ENCODE data around the gene SLC50A1. TPM values are rescaled to one million over a fixed set of nuclear protein-coding genes. Genes with fewer than 3 reads are reported as not detected.

Gene SLC50A1
- total and polyA plus RNA-seq, 9 of the 15 experiments (the other 6 are each of a cell fraction or from before 2014, with no cell fraction given), result 46.5 to 132 (median 91.9) TPM

GRCh38 chr1:155134880-155135414, 705 bp upstream of the SLC50A1 start (continued):
- TF ChIP-seq ETV6 (IDR thresholded peaks at IDR 0.05; ENCODE audit: borderline replicate concordance in 1 of 2, low read depth in 2 of 2, low read length in 1 of 2) (no peak), ETV6 (CRISPR knock-in tag; IDR thresholded peaks at IDR 0.05; ENCODE audit: borderline replicate concordance) (no peak), CBX1 (IDR thresholded peaks at IDR 0.05; ENCODE audit: low read depth) (no peak), GATA2 (CRISPR knock-in tag; IDR thresholded peaks at IDR 0.05) (no peak), MCM3 (IDR thresholded peaks at IDR 0.05) (no peak), NCOR1 (IDR thresholded peaks at IDR 0.05) (peak; percentile 52; the same call in 1 of the 2 replicates), FOS (IDR thresholded peaks at IDR 0.05; ENCODE audit: extremely low read depth, insufficient read length) (no peak), TEAD1 (CRISPR knock-in tag; IDR thresholded peaks at IDR 0.05) (peak in 1 of 2 experiments; percentile 53; a peak in 1 of 4 replicates), SLC30A9 (CRISPR knock-in tag; IDR thresholded peaks at IDR 0.05) (no peak), SP1 (CRISPR knock-in tag; IDR thresholded peaks at IDR 0.05) (no peak), ZFX (CRISPR knock-in tag; IDR thresholded peaks at IDR 0.05) (no peak), FOXO4 (CRISPR knock-in tag; IDR thresholded peaks at IDR 0.05) (no peak), PURB (CRISPR knock-in tag; IDR thresholded peaks at IDR 0.05; ENCODE audit: low read depth) (no peak), RAD51 (IDR thresholded peaks at IDR 0.05; ENCODE audit: borderline replicate concordance, low read depth) (no peak), BCOR (IDR thresholded peaks at IDR 0.05) (peak; percentile 6; the same call in 1 of the 2 replicates), E2F1 (CRISPR knock-in tag; IDR thresholded peaks at IDR 0.05) (no peak), KDM2B (CRISPR knock-in tag; IDR thresholded peaks at IDR 0.05) (no peak), ZNF23 (CRISPR knock-in tag; IDR thresholded peaks at IDR 0.05) (no peak), PHF20 (IDR thresholded peaks at IDR 0.05; ENCODE audit: partially characterized antibody) (no peak), SAFB2 (IDR thresholded peaks at IDR 0.05; ENCODE audit: borderline replicate concordance, low read depth, low read length, severe bottlenecking) (no peak), NFIC (IDR thresholded peaks at IDR 0.05) (no peak)
- TF ChIP-seq, protein P1, sequence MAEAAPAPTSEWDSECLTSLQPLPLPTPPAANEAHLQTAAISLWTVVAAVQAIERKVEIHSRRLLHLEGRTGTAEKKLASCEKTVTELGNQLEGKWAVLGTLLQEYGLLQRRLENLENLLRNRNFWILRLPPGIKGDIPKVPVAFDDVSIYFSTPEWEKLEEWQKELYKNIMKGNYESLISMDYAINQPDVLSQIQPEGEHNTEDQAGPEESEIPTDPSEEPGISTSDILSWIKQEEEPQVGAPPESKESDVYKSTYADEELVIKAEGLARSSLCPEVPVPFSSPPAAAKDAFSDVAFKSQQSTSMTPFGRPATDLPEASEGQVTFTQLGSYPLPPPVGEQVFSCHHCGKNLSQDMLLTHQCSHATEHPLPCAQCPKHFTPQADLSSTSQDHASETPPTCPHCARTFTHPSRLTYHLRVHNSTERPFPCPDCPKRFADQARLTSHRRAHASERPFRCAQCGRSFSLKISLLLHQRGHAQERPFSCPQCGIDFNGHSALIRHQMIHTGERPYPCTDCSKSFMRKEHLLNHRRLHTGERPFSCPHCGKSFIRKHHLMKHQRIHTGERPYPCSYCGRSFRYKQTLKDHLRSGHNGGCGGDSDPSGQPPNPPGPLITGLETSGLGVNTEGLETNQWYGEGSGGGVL (CRISPR knock-in tag; IDR thresholded peaks at IDR 0.05), result no peak
- TF ChIP-seq, protein P2, sequence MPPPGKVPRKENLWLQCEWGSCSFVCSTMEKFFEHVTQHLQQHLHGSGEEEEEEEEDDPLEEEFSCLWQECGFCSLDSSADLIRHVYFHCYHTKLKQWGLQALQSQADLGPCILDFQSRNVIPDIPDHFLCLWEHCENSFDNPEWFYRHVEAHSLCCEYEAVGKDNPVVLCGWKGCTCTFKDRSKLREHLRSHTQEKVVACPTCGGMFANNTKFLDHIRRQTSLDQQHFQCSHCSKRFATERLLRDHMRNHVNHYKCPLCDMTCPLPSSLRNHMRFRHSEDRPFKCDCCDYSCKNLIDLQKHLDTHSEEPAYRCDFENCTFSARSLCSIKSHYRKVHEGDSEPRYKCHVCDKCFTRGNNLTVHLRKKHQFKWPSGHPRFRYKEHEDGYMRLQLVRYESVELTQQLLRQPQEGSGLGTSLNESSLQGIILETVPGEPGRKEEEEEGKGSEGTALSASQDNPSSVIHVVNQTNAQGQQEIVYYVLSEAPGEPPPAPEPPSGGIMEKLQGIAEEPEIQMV (tag; conservative IDR thresholded peaks at IDR 0.05; ENCODE audit: low read depth), result no peak

All from K562 (cell line).